GM18517 (cell line): ENCODE measurements around the gene DYNLRB2.
A peak's percentile ranks its signal among the peaks of the same experiment; 100 is the strongest.

Experiments
- ATAC-seq: cut with Tn5 transposase; IDR thresholded peaks from one replicate; pipeline ENCODE4 v1.9.1; 2021; ENCODE audit warnings: mild to moderate bottlenecking, moderate library complexity; ENCODE audit not compliant: unreplicated experiment

DYNLRB2 gene

GRCh38 chr16:80547145-80547544 lies 6.4 kb downstream of the DYNLRB2 start:
- ATAC-seq, result no peak

GRCh38 chr16:80552277-80552676 lies 11.5 kb downstream of the DYNLRB2 start:
- ATAC-seq, result no peak

GRCh38 chr16:80554033-80554432 lies 13.2 kb downstream of the DYNLRB2 start:
- ATAC-seq, result no peak

- ATAC-seq, result no peak
Measured at GRCh38 chr16:80556481-80556880, 15.7 kb downstream of the DYNLRB2 start.

GRCh38 chr16:80557037-80557436 lies 16.2 kb downstream of the DYNLRB2 start:
- ATAC-seq, result no peak

GRCh38 chr16:80559369-80559768 lies 18.6 kb downstream of the DYNLRB2 start:
- ATAC-seq, result no peak

- ATAC-seq, result no peak
Measured at GRCh38 chr16:80563066-80563465, 22.3 kb downstream of the DYNLRB2 start.

GRCh38 chr16:80564394-80564793 lies 23.6 kb downstream of the DYNLRB2 start:
- ATAC-seq, result no peak

- no peak for ATAC-seq
Measured at GRCh38 chr16:80569440-80570105, 28.8 kb downstream of the DYNLRB2 start.

GRCh38 chr16:80570106-80570478 lies 29.3 kb downstream of the DYNLRB2 start:
- no peak for ATAC-seq

GRCh38 chr16:80573700-80574120 lies 32.9 kb downstream of the DYNLRB2 start:
- no peak for ATAC-seq

- no peak for ATAC-seq
Measured at GRCh38 chr16:80576343-80576912, 35.6 kb downstream of the DYNLRB2 start.

- ATAC-seq, result no peak
Measured at GRCh38 chr16:80577485-80578280, 36.9 kb downstream of the DYNLRB2 start.

- ATAC-seq, result peak; percentile 87
Measured at GRCh38 chr16:80580109-80580832, 39.5 kb downstream of the DYNLRB2 start.

GRCh38 chr16:80583466-80583865 lies 42.7 kb downstream of the DYNLRB2 start:
- no peak for ATAC-seq

- ATAC-seq, result no peak
Measured at GRCh38 chr16:80585764-80586163, 45.0 kb downstream of the DYNLRB2 start.

- no peak for ATAC-seq
Measured at GRCh38 chr16:80586476-80586875, 45.7 kb downstream of the DYNLRB2 start.

GRCh38 chr16:80587071-80587470 lies 46.3 kb downstream of the DYNLRB2 start:
- no peak for ATAC-seq

- ATAC-seq, result no peak
Measured at GRCh38 chr16:80591071-80591915, 50.5 kb downstream of the DYNLRB2 start.

- ATAC-seq, result no peak
Measured at GRCh38 chr16:80592273-80592672, 51.5 kb downstream of the DYNLRB2 start.
